HG03432 (cell line): ENCODE measurements around the gene TMEM198.

Experiments
- ATAC-seq: cut with Tn5 transposase; IDR thresholded peaks from one replicate; pipeline ENCODE4 v1.9.1; 2021; ENCODE audit warnings: mild to moderate bottlenecking, moderate library complexity; ENCODE audit not compliant: unreplicated experiment

The TMEM198 gene

GRCh38 chr2:219542931-219543595, 765 bp upstream of the TMEM198 start:
- peak; percentile 37 for ATAC-seq

- ATAC-seq: no peak
Observed at GRCh38 chr2:219544567-219544966, 739 bp downstream of the TMEM198 start.

- ATAC-seq: no peak
Observed at GRCh38 chr2:219545295-219545942, 1.6 kb downstream of the TMEM198 start.

- no peak for ATAC-seq
Observed at GRCh38 chr2:219545943-219546352, 2.1 kb downstream of the TMEM198 start.

GRCh38 chr2:219547621-219548020, 3.8 kb downstream of the TMEM198 start:
- no peak for ATAC-seq

- ATAC-seq: no peak
Observed at GRCh38 chr2:219548990-219549389, 5.2 kb downstream of the TMEM198 start.

GRCh38 chr2:219549619-219550018, 5.8 kb downstream of the TMEM198 start:
- no peak for ATAC-seq

GRCh38 chr2:219551441-219552381, 7.9 kb downstream of the TMEM198 start:
- ATAC-seq: peak; percentile 26

GRCh38 chr2:219552382-219553167, 8.7 kb downstream of the TMEM198 start:
- ATAC-seq: peak; percentile 92

- ATAC-seq: no peak
Observed at GRCh38 chr2:219553168-219553417, 9.3 kb downstream of the TMEM198 start.

- no peak for ATAC-seq
Observed at GRCh38 chr2:219553463-219553963, 9.7 kb downstream of the TMEM198 start.

- no peak for ATAC-seq
Observed at GRCh38 chr2:219554350-219554749, 10.5 kb downstream of the TMEM198 start.

- no peak for ATAC-seq
Observed at GRCh38 chr2:219555956-219556355, 12.1 kb downstream of the TMEM198 start.

- ATAC-seq: no peak
Observed at GRCh38 chr2:219556413-219556812, 12.6 kb downstream of the TMEM198 start.

- no peak for ATAC-seq
Observed at GRCh38 chr2:219557320-219557719, 13.5 kb downstream of the TMEM198 start.

- ATAC-seq: no peak
Observed at GRCh38 chr2:219557791-219558785, 14.3 kb downstream of the TMEM198 start.

- no peak for ATAC-seq
Observed at GRCh38 chr2:219559156-219559915, 15.5 kb downstream of the TMEM198 start.

- ATAC-seq: peak; percentile 52
Observed at GRCh38 chr2:219560037-219560892, 16.4 kb downstream of the TMEM198 start.
